Esophagus muscularis mucosa (tissue), 4 donors: ENCODE results near the gene ANK2. TPM values are rescaled to one million over a fixed set of nuclear protein-coding genes. Genes with fewer than 3 reads are reported as not detected.

Experiments
- DNase-seq: peaks from one replicate; pipeline ENCODE4 v3.0.0-alpha.2; 2017; ENCODE audit errors: extremely low spot score
- H3K27ac ChIP-seq, 4 donors: fragments of 200-600 bp; sonication (generic); replicated peaks in 1 of 4; 1 replicate in 3 of 4; 2 replicates in 1 of 4; pipeline ENCODE4 v1.5.1; 2016 to 2019; ENCODE audit warnings: mild to moderate bottlenecking in 1 of 4
- H3K27me3 ChIP-seq, 4 donors: fragments of 200-600 bp; sonication (generic); one replicate each; pipeline versions ENCODE4 v1.5.1 to v1.6.0; 2016 to 2019
- H3K36me3 ChIP-seq, 4 donors: fragments of 200-600 bp; sonication (generic); one replicate each; pipeline ENCODE4 v1.5.1; 2016 to 2019
- H3K4me1 ChIP-seq, 4 donors: fragments of 200-600 bp; sonication (generic); one replicate each; pipeline ENCODE4 v1.5.1; 2016 to 2019
- H3K4me3 ChIP-seq, 4 donors: fragments of 200-600 bp; sonication (generic); 1 replicate in 2 of 4; 2 replicates in 2 of 4; pipeline ENCODE4 v1.5.1; 2016 to 2019; ENCODE audit warnings: mild to moderate bottlenecking in 4 of 4, moderate library complexity in 1 of 4
- H3K9me3 ChIP-seq, 4 donors: fragments of 200-600 bp; sonication (generic); 1 replicate in 3 of 4; 2 replicates in 1 of 4; pipeline ENCODE4 v1.5.1; 2016 to 2019
- EP300 ChIP-seq: sonication (generic); formaldehyde crosslinking; IDR thresholded peaks from one replicate; pipeline ENCODE4 v1.6.1; 2017; ENCODE audit warnings: antibody characterized with exemption
- POLR2A ChIP-seq: fragments of 450-650 bp; IDR thresholded peaks from one replicate; pipeline ENCODE4 v1.6.1; 2017; ENCODE audit warnings: antibody characterized with exemption, moderate library complexity, mild to moderate bottlenecking, low read depth
- POLR2AphosphoS5 ChIP-seq, 2 donors: sonication (generic); formaldehyde crosslinking; IDR thresholded peaks; one replicate each; pipeline ENCODE4 v1.6.1; 2017; ENCODE audit warnings: antibody characterized with exemption in 2 of 2
- WGBS: methylation state at CpG from one replicate; pipeline ENCODE4 v1.1.5; 2018; 5-methylcytosine and 5-hydroxymethylcytosine counted together
- intact Hi-C: fragments of 100-400 bp; cut with DNase I; formaldehyde crosslinking; loops from one replicate; pipeline ENCODE4 v1.15.1; 2023
- total RNA-seq, 4 donors: library from RNA; depleted of rRNA; stranded (reverse); fragments of >200 nt; gene quantifications; one replicate each; pipeline versions ENCODE4 v1.1.0 to v1.2.1, GENCODE V29; 2016
- TF ChIP-seq, protein P1 (sequence below), 3 experiments: fragments of 200-600 bp in 2 of 3; fragments of 450-650 bp in 1 of 3; sonication (generic) in 2 of 3; IDR thresholded peaks; one replicate each; pipeline ENCODE4 v1.5.1; 2017 to 2019; ENCODE audit warnings: antibody characterized with exemption in 3 of 3, mild to moderate bottlenecking in 2 of 3, moderate library complexity in 1 of 3

Gene ANK2
- total RNA-seq, 4 donors from 2014 or later: 76.8 to 88.0 (median 82.8) TPM

DNA sequence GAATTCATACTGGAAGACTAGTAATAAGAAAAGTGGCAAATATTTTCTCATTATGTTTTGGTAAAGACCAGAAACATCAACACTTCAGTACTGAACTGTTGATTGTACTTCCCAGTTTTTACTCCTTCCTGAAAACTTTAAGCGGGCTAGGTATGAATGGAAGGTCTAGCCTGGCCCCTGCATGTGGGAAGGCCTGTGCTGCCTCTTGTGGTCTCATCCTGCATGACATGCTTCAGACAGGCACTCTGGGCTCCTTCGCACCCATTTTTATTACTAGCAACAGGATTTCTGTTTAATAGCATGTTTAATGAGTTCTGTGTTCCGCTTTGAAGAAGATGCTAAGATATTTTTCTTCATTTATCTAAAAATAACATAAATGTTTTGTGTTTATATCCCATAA is 279.1 kb downstream of the ANK2 start:
- Histone ChIP-seq H3K9me3 (no peaks in the 10 kb centered on the region), H3K27ac (no peak overlapping the region), H3K4me3 (no peak overlapping the region), H3K36me3 (peaks cover 0 to 33% (median 18%) of the 10 kb centered on the region in 4 donors), H3K4me1 (no peaks in the 10 kb centered on the region), H3K27me3 (no peaks in the 10 kb centered on the region)
- DNase-seq: no peak
- 93% methylated on average over 3 of the region's 3 CpGs for WGBS
- intact Hi-C loops: no loop called here
- TF ChIP-seq, protein P1, sequence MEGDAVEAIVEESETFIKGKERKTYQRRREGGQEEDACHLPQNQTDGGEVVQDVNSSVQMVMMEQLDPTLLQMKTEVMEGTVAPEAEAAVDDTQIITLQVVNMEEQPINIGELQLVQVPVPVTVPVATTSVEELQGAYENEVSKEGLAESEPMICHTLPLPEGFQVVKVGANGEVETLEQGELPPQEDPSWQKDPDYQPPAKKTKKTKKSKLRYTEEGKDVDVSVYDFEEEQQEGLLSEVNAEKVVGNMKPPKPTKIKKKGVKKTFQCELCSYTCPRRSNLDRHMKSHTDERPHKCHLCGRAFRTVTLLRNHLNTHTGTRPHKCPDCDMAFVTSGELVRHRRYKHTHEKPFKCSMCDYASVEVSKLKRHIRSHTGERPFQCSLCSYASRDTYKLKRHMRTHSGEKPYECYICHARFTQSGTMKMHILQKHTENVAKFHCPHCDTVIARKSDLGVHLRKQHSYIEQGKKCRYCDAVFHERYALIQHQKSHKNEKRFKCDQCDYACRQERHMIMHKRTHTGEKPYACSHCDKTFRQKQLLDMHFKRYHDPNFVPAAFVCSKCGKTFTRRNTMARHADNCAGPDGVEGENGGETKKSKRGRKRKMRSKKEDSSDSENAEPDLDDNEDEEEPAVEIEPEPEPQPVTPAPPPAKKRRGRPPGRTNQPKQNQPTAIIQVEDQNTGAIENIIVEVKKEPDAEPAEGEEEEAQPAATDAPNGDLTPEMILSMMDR (IDR thresholded peaks at IDR 0.05): peak; percentile 11 to 56 (median 21)
- no peak for TF ChIP-seq POLR2AphosphoS5 (IDR thresholded peaks at IDR 0.05)

DNA sequence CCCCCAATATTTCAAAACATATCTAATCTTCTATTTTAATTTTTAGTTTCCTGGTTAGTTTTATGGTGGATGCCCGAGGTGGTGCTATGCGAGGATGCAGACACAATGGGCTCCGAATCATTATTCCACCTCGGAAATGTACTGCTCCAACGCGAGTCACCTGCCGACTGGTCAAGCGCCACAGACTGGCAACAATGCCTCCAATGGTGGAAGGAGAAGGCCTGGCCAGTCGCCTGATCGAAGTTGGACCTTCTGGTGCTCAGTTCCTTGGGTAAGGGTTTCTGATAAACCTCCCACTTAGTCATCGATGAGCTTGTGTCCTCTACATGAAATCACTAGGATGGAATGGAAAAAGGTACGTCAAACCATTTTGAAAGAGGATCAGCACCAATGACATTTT is 280.7 kb downstream of the ANK2 start:
- Histone ChIP-seq H3K4me3 (no peak overlapping the region), H3K4me1 (no peaks in the 10 kb centered on the region), H3K27ac (no peak overlapping the region), H3K9me3 (no peaks in the 10 kb centered on the region), H3K27me3 (no peaks in the 10 kb centered on the region), H3K36me3 (peaks cover 0 to 33% (median 18%) of the 10 kb centered on the region in 4 donors)
- no peak for DNase-seq
- 97% methylated on average over 12 of the region's 12 CpGs for WGBS
- TF ChIP-seq EP300: no peak
- TF ChIP-seq, protein P1 (IDR thresholded peaks at IDR 0.05): no peak
- TF ChIP-seq POLR2A: no peak
- no peak for TF ChIP-seq POLR2AphosphoS5 (IDR thresholded peaks at IDR 0.05)
- intact Hi-C loops: no loop called here

DNA sequence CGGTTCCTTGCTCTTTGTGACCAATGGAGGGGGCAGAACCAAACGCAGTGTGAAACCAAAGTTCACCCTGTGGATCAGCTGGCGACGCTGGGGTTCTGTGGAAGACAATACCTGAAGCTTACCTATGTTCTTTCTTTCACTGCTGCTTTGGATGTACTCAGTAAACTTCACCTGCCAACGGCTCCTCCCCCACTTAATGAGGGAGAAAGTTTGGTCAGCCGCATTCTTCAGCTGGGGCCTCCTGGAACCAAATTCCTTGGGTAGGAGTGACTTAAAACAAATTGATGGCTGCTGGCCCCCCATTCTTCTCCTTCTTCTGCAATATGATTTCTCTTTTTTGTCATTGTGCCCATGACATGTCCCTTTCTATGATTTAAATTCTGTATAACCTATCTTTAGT is 282.4 kb downstream of the ANK2 start:
- H3K4me3 ChIP-seq: no peak overlapping the region
- no peaks in the 10 kb centered on the region for H3K27me3 ChIP-seq
- DNase-seq: no peak
- WGBS: 87% methylated on average over 6 of the region's 6 CpGs
- no peaks in the 10 kb centered on the region for H3K9me3 ChIP-seq
- no peak overlapping the region for H3K27ac ChIP-seq
- intact Hi-C loops: no loop called here
- H3K4me1 ChIP-seq: no peaks in the 10 kb centered on the region
- no peak for TF ChIP-seq POLR2AphosphoS5 (IDR thresholded peaks at IDR 0.05)
- TF ChIP-seq EP300: no peak
- TF ChIP-seq, protein P1 (IDR thresholded peaks at IDR 0.05): no peak
- no peak for TF ChIP-seq POLR2A
- peaks cover 0 to 41% (median 24%) of the 10 kb centered on the region in 4 donors for H3K36me3 ChIP-seq

DNA sequence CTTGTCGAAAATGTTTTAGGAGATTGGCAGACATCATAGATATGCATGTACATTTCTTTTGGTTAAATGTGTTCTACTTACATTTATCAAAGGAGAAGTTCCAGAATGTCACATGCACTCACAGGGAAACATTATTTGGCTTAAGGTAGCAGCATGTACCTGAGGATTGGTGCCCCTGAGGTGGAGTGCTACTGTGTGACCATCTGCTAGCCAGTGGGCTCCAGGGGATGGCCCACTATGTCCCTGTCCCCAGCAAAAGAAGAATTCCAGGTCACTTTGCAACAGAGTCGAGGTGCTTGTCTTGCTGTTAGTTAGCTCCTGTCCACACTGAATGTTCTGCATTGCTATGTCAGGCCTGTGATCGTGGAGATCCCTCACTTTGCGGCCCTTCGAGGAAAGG is 283.2 kb downstream of the ANK2 start:
- H3K36me3 ChIP-seq: peaks cover 0 to 42% (median 24%) of the 10 kb centered on the region in 4 donors
- no peaks in the 10 kb centered on the region for H3K9me3 ChIP-seq
- no peak overlapping the region for H3K4me3 ChIP-seq
- H3K27ac ChIP-seq: no peak overlapping the region
- TF ChIP-seq EP300: no peak
- no peak for TF ChIP-seq POLR2AphosphoS5 (IDR thresholded peaks at IDR 0.05)
- no peak for TF ChIP-seq POLR2A
- TF ChIP-seq, protein P1 (IDR thresholded peaks at IDR 0.05): no peak
- H3K27me3 ChIP-seq: no peaks in the 10 kb centered on the region
- intact Hi-C loops: no loop called here
- 89% methylated on average over 5 of the region's 5 CpGs for WGBS
- no peak for DNase-seq
- no peaks in the 10 kb centered on the region for H3K4me1 ChIP-seq

DNA sequence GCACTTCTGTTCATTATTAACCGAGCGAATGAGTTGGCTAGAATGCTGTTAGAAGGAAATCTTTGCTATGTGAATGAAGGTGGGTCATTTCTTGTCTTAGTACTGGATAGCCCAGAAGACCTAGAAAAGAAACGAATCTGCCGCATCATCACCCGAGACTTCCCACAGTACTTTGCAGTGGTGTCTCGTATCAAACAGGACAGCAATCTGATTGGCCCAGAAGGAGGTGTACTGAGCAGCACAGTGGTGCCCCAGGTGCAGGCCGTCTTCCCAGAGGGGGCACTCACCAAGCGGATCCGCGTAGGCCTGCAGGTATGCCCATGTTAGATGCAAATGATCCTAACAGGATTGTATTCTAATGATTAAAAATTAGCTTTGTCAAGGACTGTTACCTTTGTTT is 286.3 kb downstream of the ANK2 start:
- Histone ChIP-seq H3K4me1 (no peaks in the 10 kb centered on the region), H3K27ac (no peak overlapping the region), H3K9me3 (no peaks in the 10 kb centered on the region), H3K27me3 (no peaks in the 10 kb centered on the region), H3K4me3 (no peak overlapping the region), H3K36me3 (peaks cover 0 to 43% (median 23%) of the 10 kb centered on the region in 4 donors)
- no peak for DNase-seq
- 92% methylated on average over 10 of the region's 10 CpGs for WGBS
- intact Hi-C loops: no loop called here
- TF ChIP-seq POLR2A (no peak), EP300 (no peak), POLR2AphosphoS5 (IDR thresholded peaks at IDR 0.05) (no peak)
- TF ChIP-seq, protein P1 (IDR thresholded peaks at IDR 0.05): no peak
